ENCODE results near the gene PRICKLE3. TPM values are rescaled to one million over a fixed set of nuclear protein-coding genes. Genes with fewer than 3 reads are reported as not detected.

The PRICKLE3 gene
- polyA plus RNA-seq, 2 of the 4 experiments (the other 2 are of a cell fraction) = 7.9 to 14.0 TPM

DNA sequence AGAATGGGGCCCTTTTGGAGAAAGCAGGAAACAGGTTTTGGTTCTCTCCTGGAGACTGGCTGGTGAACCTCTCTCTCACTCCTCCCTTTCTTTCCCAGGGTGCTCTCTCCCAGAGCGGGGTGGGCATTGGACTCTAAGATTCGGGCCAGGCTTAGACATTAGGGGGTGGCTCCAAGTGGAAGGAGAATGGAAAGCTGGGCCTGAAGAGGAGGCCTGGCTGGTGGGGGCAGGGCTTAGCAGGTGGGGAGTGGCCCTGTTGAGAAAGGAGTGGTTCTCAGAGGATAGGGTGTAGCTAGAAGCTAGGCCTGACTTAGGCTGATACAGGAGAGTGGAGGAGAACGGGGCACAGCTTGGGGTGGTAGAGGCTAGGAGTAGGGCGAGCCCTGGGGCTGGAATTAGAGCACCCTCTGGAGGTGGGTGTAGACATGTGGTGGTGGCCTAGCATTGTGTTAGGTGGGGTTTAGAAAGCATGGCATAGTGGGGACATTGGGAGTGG lies 8.8 kb downstream of the PRICKLE3 start:
- Histone ChIP-seq H3K9me3 (no peaks in the 10 kb centered on the region), H3K4me2 (no peak overlapping the region), H3K4me1 (peaks cover 31% of the 10 kb centered on the region; the same call in 2 of the 3 replicates), H3K4me3 (no peak overlapping the region), H3K27ac (peak overlapping the region in 1 of 2 experiments; percentile 26; a peak in 1 of 6 replicates)
- WGBS (ENCODE audit: missing lambda C conversion rate) = 88% methylated on average over 3 of the region's 4 CpGs
- peak in 1 of 2 experiments; percentile 23; a peak in 1 of 5 replicates for TF ChIP-seq RAD21 (conservative IDR thresholded peaks at IDR 0.05 in 1 of 2, IDR thresholded peaks at IDR 0.05 in 1 of 2)
- TF ChIP-seq, protein P1, sequence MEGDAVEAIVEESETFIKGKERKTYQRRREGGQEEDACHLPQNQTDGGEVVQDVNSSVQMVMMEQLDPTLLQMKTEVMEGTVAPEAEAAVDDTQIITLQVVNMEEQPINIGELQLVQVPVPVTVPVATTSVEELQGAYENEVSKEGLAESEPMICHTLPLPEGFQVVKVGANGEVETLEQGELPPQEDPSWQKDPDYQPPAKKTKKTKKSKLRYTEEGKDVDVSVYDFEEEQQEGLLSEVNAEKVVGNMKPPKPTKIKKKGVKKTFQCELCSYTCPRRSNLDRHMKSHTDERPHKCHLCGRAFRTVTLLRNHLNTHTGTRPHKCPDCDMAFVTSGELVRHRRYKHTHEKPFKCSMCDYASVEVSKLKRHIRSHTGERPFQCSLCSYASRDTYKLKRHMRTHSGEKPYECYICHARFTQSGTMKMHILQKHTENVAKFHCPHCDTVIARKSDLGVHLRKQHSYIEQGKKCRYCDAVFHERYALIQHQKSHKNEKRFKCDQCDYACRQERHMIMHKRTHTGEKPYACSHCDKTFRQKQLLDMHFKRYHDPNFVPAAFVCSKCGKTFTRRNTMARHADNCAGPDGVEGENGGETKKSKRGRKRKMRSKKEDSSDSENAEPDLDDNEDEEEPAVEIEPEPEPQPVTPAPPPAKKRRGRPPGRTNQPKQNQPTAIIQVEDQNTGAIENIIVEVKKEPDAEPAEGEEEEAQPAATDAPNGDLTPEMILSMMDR (IDR thresholded peaks at IDR 0.05) = 0 out of 3 replicates have a peak, but pooled peaks have one; percentile 11
- TF ChIP-seq RARB (CRISPR knock-in tag; IDR thresholded peaks at IDR 0.05) = no peak
- FAIRE-seq = no peak
- ATAC-seq = peak; percentile 46 to 59; a peak in 5 of 6 replicates
- DNase-seq (ENCODE audit: low read depth in 1 of 2, low spot score in 1 of 2) = peak in 1 of 2 experiments; percentile 35
- ChIA-PET CTCF (interaction anchor here (1.0 to 1.7 kb wide), 2 partner anchors 22 to 35 kb away, joined by 3 to 6 read pairs; no protein-coding TSS in a partner anchor), POLR2A (no interaction called here)

DNA sequence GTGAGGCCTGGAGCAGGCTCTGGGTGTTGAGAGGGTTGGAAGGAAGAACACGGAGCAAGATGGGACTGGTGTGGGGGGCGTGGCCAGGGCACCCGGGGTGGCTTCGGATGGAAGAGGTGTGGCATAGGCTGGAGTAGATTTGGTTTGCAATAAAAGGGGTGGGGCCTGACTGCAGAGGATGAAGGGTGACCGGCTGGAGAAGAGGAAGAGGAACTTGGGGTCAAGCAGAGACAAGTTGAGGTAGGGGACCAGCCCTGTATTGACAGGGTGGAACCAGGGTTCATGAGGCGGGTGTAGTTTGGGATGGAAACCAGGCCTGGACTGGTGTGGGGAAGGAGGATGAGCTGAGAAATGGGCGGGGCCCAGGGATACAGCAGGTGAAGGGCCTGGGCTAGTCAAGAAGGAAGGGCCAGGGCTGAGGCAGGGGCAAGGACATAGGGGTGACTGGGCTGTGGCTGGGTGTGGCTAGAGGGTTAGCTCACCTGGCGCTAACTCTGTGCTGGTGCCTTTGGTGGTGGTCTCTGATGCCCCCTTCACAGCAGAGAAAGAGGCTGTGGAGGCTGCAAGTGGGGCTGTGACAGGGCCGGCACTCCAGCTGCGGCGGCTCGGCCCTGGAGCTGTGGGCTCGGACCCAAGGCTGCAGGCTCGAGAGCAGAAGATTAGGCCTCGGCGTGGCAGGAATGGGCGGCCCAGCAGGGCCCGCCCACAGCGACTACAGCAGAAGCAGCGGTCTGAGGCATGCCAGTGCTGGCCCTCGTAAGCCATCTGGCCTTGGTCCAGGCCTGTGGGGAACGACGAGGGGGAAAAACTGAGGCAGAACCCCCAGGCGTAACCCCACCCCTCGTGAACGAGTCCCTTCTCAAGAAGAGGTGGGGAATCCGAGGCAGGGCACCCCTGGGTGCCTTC lies 9.5 kb downstream of the PRICKLE3 start:
- TF ChIP-seq TP53 (CRISPR knock-in tag; IDR thresholded peaks at IDR 0.05) (no peak), CBX2 (IDR thresholded peaks at IDR 0.05; ENCODE audit: borderline replicate concordance, low read depth) (no peak)
- CTCF ChIA-PET = interaction anchor here (1.0 to 1.7 kb wide), 2 partner anchors 21 to 34 kb away, joined by 3 to 6 read pairs; no protein-coding TSS in a partner anchor
- POLR2A ChIA-PET = no interaction called here
- Histone ChIP-seq H3K4me1 (peaks cover 31% of the 10 kb centered on the region; the same call in 2 of the 3 replicates), H3K9me3 (no peaks in the 10 kb centered on the region), H3K4me2 (no peak overlapping the region), H3K4me3 (no peak overlapping the region), H3K27ac (peak overlapping the region in 1 of 2 experiments; percentile 26; a peak in 1 of 6 replicates)
- WGBS (ENCODE audit: missing lambda C conversion rate) = 59% methylated on average over 10 of the region's 27 CpGs
- DNase-seq (ENCODE audit: low read depth in 1 of 2, low spot score in 1 of 2) (peak in 1 of 2 experiments; percentile 56), FAIRE-seq (peak; percentile 28), ATAC-seq (peak in 1 of 2 experiments; percentile 35; a peak in 3 of 6 replicates)

DNA sequence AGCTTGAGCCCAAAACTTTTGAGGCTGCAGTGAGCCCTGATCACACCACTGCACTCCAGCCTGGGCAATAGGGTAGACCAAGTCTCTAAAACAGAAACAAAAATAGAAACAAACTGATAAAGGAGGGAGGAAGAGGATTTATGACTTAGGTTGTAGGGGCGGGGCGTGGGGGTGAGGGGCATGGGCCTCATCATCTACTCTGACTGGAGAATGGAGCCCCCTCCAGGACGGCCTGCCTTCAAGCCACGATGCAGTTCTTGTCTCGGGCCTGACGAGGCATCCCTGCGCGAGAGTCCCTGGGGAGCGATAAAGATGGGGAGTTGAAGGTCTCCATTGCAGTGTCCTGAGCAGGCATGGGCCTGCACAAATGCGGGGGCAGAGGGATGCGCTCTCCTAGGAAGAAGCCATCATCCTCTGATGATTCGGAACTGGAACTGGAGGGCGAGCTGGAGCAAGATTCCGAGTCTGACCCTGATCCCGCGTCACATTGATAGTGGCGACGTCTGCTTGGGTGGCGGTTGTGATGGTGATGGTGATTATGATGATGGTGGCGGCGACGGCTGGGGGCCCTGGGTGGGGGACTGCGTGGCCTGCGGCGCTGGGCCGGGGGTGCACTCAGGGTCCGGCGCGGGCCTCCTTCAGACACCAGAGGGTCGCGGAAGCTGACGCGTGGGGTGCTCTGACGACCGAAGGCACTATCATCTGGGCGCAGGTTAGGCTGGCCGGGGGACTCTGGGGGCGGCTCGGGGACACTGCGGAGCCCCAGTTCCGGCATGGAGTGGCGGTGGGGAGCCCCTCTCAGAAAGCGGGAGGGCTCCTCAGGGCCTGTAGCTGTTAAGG lies 10.5 kb downstream of the PRICKLE3 start:
- H3K4me2 ChIP-seq = no peak overlapping the region
- ChIA-PET POLR2A (no interaction called here), CTCF (interaction anchor here (1.7 kb wide), 1 partner anchor 20 kb away, joined by 6 read pairs; no protein-coding TSS in a partner anchor)
- no peak overlapping the region for H3K4me3 ChIP-seq
- H3K9me3 ChIP-seq = no peaks in the 10 kb centered on the region
- no peak for DNase-seq (ENCODE audit: low read depth in 1 of 2, low spot score in 1 of 2)
- TF ChIP-seq RARB (CRISPR knock-in tag; IDR thresholded peaks at IDR 0.05) (no peak), NR3C1 (IDR thresholded peaks at IDR 0.05) (no peak), POLR2A (IDR thresholded peaks at IDR 0.05; ENCODE audit: low read length) (no peak), RNF2 (IDR thresholded peaks at IDR 0.05; ENCODE audit: borderline replicate concordance, low read depth) (no peak), MAFK (IDR thresholded peaks at IDR 0.05; ENCODE audit: partially characterized antibody) (no peak), HOXB5 (CRISPR knock-in tag; IDR thresholded peaks at IDR 0.05) (no peak), BHLHE40 (IDR thresholded peaks at IDR 0.05; ENCODE audit: low read depth, low read length) (no peak), MAZ (IDR thresholded peaks at IDR 0.05; ENCODE audit: borderline replicate concordance, low read depth, low read length) (no peak), NFE2L2 (conservative IDR thresholded peaks at IDR 0.05; ENCODE audit: low read length) (no peak), CHD2 (IDR thresholded peaks at IDR 0.05; ENCODE audit: low read length, partially characterized antibody) (no peak)
- ATAC-seq = no peak
- H3K27ac ChIP-seq = no peak overlapping the region
- 91% methylated on average over 20 of the region's 43 CpGs for WGBS (ENCODE audit: missing lambda C conversion rate)
- FAIRE-seq = no peak
- peaks cover 31% of the 10 kb centered on the region; the same call in 2 of the 3 replicates for H3K4me1 ChIP-seq

All from A549 (cell line).